Stimulated activated naive B cell treated with anti-CD40 and anti-IgM and Interleukin-4, amounts not matched to agents 10 μg/mL and 1 μg/mL and 100 μg/mL, for 72 hours (primary cell): ENCODE data around the gene HCRTR1.

ENCODE experiments used
- ATAC-seq, 2 donors: fragments of 150-1000 bp; cut with Tn5 transposase; replicated peaks; 2 replicates each; pipeline ENCODE4 v1.10.0; 2021; ENCODE audit warnings: moderate library complexity in 1 of 2
- DNase-seq: peaks from one replicate; pipeline ENCODE4 v3.0.0; 2021
- H3K27ac Mint-ChIP-seq: one replicate; pipeline ENCODE4 v1.8.0; 2022; ENCODE audit warnings: mild to moderate bottlenecking, mixed read lengths
- H3K27me3 Mint-ChIP-seq, 2 donors: one replicate each; pipeline ENCODE4 v1.8.0; 2022; ENCODE audit warnings: mixed read lengths in 2 of 2
- H3K36me3 Mint-ChIP-seq, 2 donors: one replicate each; pipeline ENCODE4 v1.8.0; 2022; ENCODE audit warnings: mixed read lengths in 2 of 2, mild to moderate bottlenecking in 1 of 2
- H3K4me1 Mint-ChIP-seq, 2 donors: one replicate each; pipeline ENCODE4 v1.8.0; 2022; ENCODE audit warnings: mixed read lengths in 2 of 2, mild to moderate bottlenecking in 1 of 2
- H3K4me3 Mint-ChIP-seq, 2 donors: one replicate each; pipeline ENCODE4 v1.8.0; 2022; ENCODE audit warnings: mild to moderate bottlenecking in 2 of 2, mixed read lengths in 2 of 2, moderate library complexity in 1 of 2
- H3K9me3 Mint-ChIP-seq, 2 donors: one replicate each; pipeline ENCODE4 v1.8.0; 2022; ENCODE audit warnings: mixed read lengths in 2 of 2, mild to moderate bottlenecking in 1 of 2

Gene HCRTR1

DNA sequence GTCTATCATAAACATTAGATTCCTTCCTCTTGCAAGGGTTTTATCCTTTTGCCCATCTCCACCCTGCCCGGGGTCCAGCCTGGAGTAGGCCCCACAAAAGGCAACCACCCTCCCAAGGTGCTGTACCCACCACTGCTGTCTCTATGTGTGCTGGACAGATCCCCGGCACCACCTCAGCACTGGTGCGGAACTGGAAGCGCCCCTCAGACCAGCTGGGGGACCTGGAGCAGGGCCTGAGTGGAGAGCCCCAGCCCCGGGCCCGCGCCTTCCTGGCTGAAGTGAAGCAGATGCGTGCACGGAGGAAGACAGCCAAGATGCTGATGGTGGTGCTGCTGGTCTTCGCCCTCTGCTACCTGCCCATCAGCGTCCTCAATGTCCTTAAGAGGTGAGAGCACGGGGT, 5.9 kb downstream of the HCRTR1 start:
- ATAC-seq = no peak
- H3K4me1 Mint-ChIP-seq = peaks cover 42 to 67% of the 10 kb centered on the region in 2 donors
- peak overlapping the region; percentile 27 for H3K27ac Mint-ChIP-seq
- H3K36me3 Mint-ChIP-seq = peaks cover 28 to 57% of the 10 kb centered on the region in 2 donors
- H3K4me3 Mint-ChIP-seq = no peak overlapping the region
- peaks cover 1 to 3% of the 10 kb centered on the region in 2 donors for H3K9me3 Mint-ChIP-seq
- DNase-seq = no peak
- H3K27me3 Mint-ChIP-seq = peaks cover 15% of the 10 kb centered on the region in 2 donors

DNA sequence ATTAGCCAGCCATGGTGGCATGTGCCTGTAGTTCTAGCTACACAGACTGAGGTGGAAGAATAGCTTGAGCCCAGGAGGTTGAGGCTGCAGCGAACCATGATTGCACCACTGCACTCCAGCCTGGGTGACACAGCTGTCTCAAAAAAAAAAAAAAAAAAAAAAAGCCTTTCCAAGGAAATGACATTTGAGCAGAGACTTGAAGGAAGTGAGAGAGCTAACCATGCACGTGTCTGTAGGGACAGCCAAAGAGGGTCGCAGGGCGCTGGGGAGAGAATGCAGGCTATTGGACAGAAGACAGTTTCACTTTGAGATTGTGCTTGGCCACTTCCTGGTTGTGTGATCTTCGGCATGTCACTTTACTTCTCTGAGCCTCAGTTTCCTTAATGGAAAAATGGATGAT, 6.8 kb downstream of the HCRTR1 start:
- ATAC-seq = peak; percentile 87 to 92
- Mint-ChIP-seq H3K36me3 (peaks cover 36 to 67% of the 10 kb centered on the region in 2 donors), H3K27me3 (peaks cover 5 to 6% of the 10 kb centered on the region in 2 donors), H3K4me1 (peaks cover 37 to 61% of the 10 kb centered on the region in 2 donors), H3K9me3 (peaks cover 1 to 3% of the 10 kb centered on the region in 2 donors), H3K27ac (peak overlapping the region; percentile 87), H3K4me3 (peak overlapping the region in 1 of 2 donors; percentile 35)
- peak; percentile 55 for DNase-seq

- H3K4me3 Mint-ChIP-seq = peak overlapping the region in 1 of 2 donors; percentile 60
- peaks cover 1 to 3% of the 10 kb centered on the region in 2 donors for H3K9me3 Mint-ChIP-seq
- DNase-seq (no peak), ATAC-seq (peak; percentile 2 to 15)
- H3K27me3 Mint-ChIP-seq = peaks cover 0 to under 1% of the 10 kb centered on the region in 2 donors
- peaks cover 36 to 69% of the 10 kb centered on the region in 2 donors for H3K36me3 Mint-ChIP-seq
- H3K27ac Mint-ChIP-seq = peak overlapping the region; percentile 87
- H3K4me1 Mint-ChIP-seq = peaks cover 33 to 55% of the 10 kb centered on the region in 2 donors
Measured at GRCh38 chr1:31624731-31625514, 7.4 kb downstream of the HCRTR1 start.

GRCh38 chr1:31625561-31626222, 8.2 kb downstream of the HCRTR1 start:
- peaks cover 38 to 76% of the 10 kb centered on the region in 2 donors for H3K36me3 Mint-ChIP-seq
- ATAC-seq (peak; percentile 61 to 66), DNase-seq (no peak)
- peaks cover 1 to 3% of the 10 kb centered on the region in 2 donors for H3K9me3 Mint-ChIP-seq
- peak overlapping the region in 1 of 2 donors; percentile 8 for H3K4me3 Mint-ChIP-seq
- H3K4me1 Mint-ChIP-seq = peaks cover 37 to 55% of the 10 kb centered on the region in 2 donors
- peak overlapping the region; percentile 43 for H3K27ac Mint-ChIP-seq
- no peaks in the 10 kb centered on the region for H3K27me3 Mint-ChIP-seq

DNA sequence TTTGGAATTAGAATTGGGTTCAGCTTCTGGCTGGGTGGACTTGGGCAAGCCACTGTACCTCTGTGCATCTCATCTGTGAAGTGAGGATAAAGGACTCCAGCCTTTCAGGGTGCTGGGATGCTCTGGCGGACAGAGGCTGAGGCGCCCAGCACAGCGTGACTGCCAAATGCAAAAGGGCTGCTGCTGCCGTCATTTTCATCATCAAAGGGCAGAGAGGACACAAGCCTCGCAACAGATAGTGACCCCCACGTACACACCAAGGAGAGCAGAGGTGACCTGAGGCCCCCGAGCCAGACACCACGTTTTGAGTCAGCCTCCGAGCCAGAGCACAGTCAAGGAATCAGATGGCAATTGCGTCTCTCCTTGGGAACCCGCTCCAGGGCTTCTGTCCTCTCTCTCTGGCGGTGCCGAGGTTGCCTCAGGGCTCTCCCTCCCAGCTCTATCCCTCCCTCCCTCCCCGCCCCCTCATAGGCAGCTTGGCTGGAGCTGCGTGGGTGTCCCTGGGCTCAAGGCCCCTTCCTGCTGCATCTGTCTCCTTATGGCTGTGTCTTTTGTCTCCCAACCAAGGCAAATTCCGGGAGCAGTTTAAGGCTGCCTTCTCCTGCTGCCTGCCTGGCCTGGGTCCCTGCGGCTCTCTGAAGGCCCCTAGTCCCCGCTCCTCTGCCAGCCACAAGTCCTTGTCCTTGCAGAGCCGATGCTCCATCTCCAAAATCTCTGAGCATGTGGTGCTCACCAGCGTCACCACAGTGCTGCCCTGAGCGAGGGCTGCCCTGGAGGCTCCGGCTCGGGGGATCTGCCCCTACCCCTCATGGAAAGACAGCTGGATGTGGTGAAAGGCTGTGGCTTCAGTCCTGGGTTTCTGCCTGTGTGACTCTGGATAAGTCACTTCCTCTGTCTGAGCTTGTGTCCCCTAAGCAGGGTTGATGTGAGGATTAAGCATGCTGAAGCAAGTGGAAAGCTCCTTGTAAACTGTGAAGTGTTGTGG, 9.0 kb downstream of the HCRTR1 start:
- no peaks in the 10 kb centered on the region for H3K27me3 Mint-ChIP-seq
- peak overlapping the region; percentile 57 for H3K27ac Mint-ChIP-seq
- no peak for DNase-seq
- peaks cover 37 to 53% of the 10 kb centered on the region in 2 donors for H3K4me1 Mint-ChIP-seq
- no peak for ATAC-seq
- H3K9me3 Mint-ChIP-seq = peaks cover 1 to 3% of the 10 kb centered on the region in 2 donors
- H3K4me3 Mint-ChIP-seq = no peak overlapping the region
- H3K36me3 Mint-ChIP-seq = peaks cover 39 to 82% of the 10 kb centered on the region in 2 donors

DNA sequence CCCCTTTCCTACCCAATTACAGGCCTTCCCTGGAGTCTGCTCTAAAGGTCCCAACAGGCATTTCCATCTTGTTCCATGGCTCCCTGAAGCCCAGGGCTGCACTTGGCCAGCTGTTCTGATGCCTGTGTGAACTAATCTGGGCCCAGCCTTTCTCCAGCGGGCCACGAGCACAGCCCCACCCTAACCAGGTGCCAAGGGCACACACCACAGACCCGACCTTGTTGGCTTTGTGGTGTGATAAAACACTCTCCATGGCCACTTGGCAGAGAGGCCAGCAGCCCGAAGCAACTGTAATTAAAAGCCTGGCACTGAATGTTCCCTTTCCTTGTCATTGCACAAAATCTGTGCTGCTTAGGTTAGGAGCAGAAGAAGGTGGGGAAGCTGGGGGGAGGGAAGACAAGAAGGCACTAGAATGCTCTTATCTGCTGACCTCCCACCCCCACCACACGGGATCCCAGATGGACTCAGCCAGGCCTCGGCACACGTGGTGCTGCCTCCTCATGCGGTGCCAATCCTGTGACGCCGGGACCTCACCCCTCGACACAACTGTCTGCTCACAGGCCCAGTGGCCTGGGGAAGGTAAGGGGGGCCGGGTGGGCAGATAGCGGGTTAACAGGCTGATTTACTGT, 9.9 kb downstream of the HCRTR1 start:
- Mint-ChIP-seq H3K27me3 (no peaks in the 10 kb centered on the region), H3K36me3 (peaks cover 46 to 80% of the 10 kb centered on the region in 2 donors), H3K4me1 (peaks cover 37 to 47% of the 10 kb centered on the region in 2 donors), H3K27ac (peak overlapping the region; percentile 57), H3K4me3 (no peak overlapping the region), H3K9me3 (peaks cover 1 to 3% of the 10 kb centered on the region in 2 donors)
- no peak for DNase-seq
- ATAC-seq = no peak

DNA sequence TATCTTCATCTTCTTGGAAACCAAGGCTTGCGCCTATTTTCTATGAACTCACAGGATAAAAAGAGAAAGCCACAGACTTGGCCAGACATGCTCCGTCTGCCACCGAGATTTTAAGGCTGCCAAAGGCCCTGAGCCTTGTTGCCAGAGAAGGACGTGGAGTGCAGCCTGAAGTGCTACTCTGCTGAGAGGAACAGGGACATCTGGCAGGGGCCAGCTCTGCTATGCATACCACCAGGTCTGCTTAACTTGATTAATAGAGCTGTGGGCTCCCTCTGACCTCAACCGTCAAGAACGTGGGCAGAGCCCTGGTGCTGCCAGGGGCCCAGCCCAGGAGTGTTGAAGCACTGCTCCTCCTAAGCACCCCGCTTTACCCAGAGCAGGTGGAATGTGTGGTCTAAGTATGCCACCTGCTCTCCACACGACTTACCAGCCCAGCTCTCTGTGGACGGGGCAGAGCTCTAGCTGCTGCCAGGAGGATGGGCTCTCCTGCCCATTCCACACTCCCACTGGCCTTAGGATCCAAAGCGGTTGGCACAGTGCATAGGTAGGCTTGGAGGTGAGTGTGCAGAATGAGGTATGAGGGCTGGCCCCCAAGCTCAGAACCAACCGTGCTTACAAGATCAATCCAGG, 10.6 kb downstream of the HCRTR1 start:
- DNase-seq (no peak), ATAC-seq (no peak)
- no peak overlapping the region for H3K4me3 Mint-ChIP-seq
- peaks cover 49 to 81% of the 10 kb centered on the region in 2 donors for H3K36me3 Mint-ChIP-seq
- H3K4me1 Mint-ChIP-seq = peaks cover 37 to 42% of the 10 kb centered on the region in 2 donors
- H3K27me3 Mint-ChIP-seq = no peaks in the 10 kb centered on the region
- H3K27ac Mint-ChIP-seq = no peak overlapping the region
- peaks cover 1 to 3% of the 10 kb centered on the region in 2 donors for H3K9me3 Mint-ChIP-seq

GRCh38 chr1:31628931-31629556, 11.6 kb downstream of the HCRTR1 start:
- ATAC-seq = no peak
- Mint-ChIP-seq H3K4me1 (peaks cover 28 to 33% of the 10 kb centered on the region in 2 donors), H3K27me3 (no peaks in the 10 kb centered on the region), H3K9me3 (peaks cover 0 to 3% of the 10 kb centered on the region in 2 donors), H3K4me3 (no peak overlapping the region), H3K27ac (peak overlapping the region; percentile 11), H3K36me3 (peaks cover 42 to 77% of the 10 kb centered on the region in 2 donors)
- no peak for DNase-seq

GRCh38 chr1:31632649-31633048, 15.2 kb downstream of the HCRTR1 start:
- Mint-ChIP-seq H3K9me3 (no peaks in the 10 kb centered on the region), H3K36me3 (peaks cover 38 to 76% of the 10 kb centered on the region in 2 donors), H3K27me3 (no peaks in the 10 kb centered on the region), H3K4me3 (no peak overlapping the region), H3K27ac (no peak overlapping the region), H3K4me1 (peaks cover 7 to 10% of the 10 kb centered on the region in 2 donors)
- no peak for ATAC-seq
- DNase-seq = no peak

GRCh38 chr1:31633117-31633516, 15.6 kb downstream of the HCRTR1 start:
- ATAC-seq = peak in 1 of 2 donors; percentile 34
- H3K9me3 Mint-ChIP-seq = no peaks in the 10 kb centered on the region
- no peak overlapping the region for H3K4me3 Mint-ChIP-seq
- peaks cover 38 to 71% of the 10 kb centered on the region in 2 donors for H3K36me3 Mint-ChIP-seq
- H3K27me3 Mint-ChIP-seq = no peaks in the 10 kb centered on the region
- DNase-seq = no peak
- H3K4me1 Mint-ChIP-seq = peaks cover 7 to 15% of the 10 kb centered on the region in 2 donors
- no peak overlapping the region for H3K27ac Mint-ChIP-seq

- H3K27me3 Mint-ChIP-seq = no peaks in the 10 kb centered on the region
- peaks cover 7 to 20% of the 10 kb centered on the region in 2 donors for H3K4me1 Mint-ChIP-seq
- ATAC-seq (peak; percentile 23 to 77), DNase-seq (no peak)
- no peaks in the 10 kb centered on the region for H3K9me3 Mint-ChIP-seq
- H3K27ac Mint-ChIP-seq = peak overlapping the region; percentile 73
- peaks cover 16 to 34% of the 10 kb centered on the region in 2 donors for H3K36me3 Mint-ChIP-seq
- peak overlapping the region in 1 of 2 donors; percentile 15 for H3K4me3 Mint-ChIP-seq
Measured at GRCh38 chr1:31637915-31638673, 20.6 kb downstream of the HCRTR1 start.

GRCh38 chr1:31639543-31639942, 22.1 kb downstream of the HCRTR1 start:
- ATAC-seq = no peak
- H3K4me1 Mint-ChIP-seq = peaks cover 15 to 22% of the 10 kb centered on the region in 2 donors
- no peak overlapping the region for H3K4me3 Mint-ChIP-seq
- DNase-seq = no peak
- no peaks in the 10 kb centered on the region for H3K9me3 Mint-ChIP-seq
- H3K27me3 Mint-ChIP-seq = no peaks in the 10 kb centered on the region
- no peak overlapping the region for H3K27ac Mint-ChIP-seq
- peaks cover 15 to 24% of the 10 kb centered on the region in 2 donors for H3K36me3 Mint-ChIP-seq
